Spinal cord (tissue), 10 donors: Measurements from ENCODE around the gene RPTOR. TPM values are rescaled to one million over a fixed set of nuclear protein-coding genes. Genes with fewer than 3 reads are reported as not detected.
A peak's percentile ranks its signal among the peaks of the same experiment; 100 is the strongest.

ENCODE experiments used
- DNase-seq, 6 donors: peaks; one replicate each; pipeline versions ENCODE4 v3.0.0 to v3.0.0-alpha.2; 2013 to 2015; ENCODE audit warnings: low spot score in 6 of 6, low read depth in 4 of 6
- H3K27ac ChIP-seq: one replicate; pipeline ENCODE4 v1.5.1; 2013; ENCODE audit warnings: low read depth, low read length, control low read depth
- H3K27me3 ChIP-seq: one replicate; pipeline ENCODE4 v1.6.1; 2013; ENCODE audit warnings: low read length; ENCODE audit not compliant: control insufficient read depth, insufficient read depth
- H3K36me3 ChIP-seq: one replicate; pipeline ENCODE4 v1.6.1; 2013; ENCODE audit warnings: low read length; ENCODE audit not compliant: control insufficient read depth, insufficient read depth
- H3K4me1 ChIP-seq: one replicate; pipeline ENCODE4 v1.6.1; 2013; ENCODE audit warnings: low read length; ENCODE audit not compliant: control insufficient read depth, insufficient read depth
- H3K4me3 ChIP-seq: one replicate; pipeline ENCODE4 v1.5.1; 2013; ENCODE audit warnings: low read depth, low read length, control low read depth
- H3K9me3 ChIP-seq: one replicate; pipeline ENCODE4 v1.6.1; 2013; ENCODE audit warnings: low read length; ENCODE audit not compliant: control insufficient read depth, insufficient read depth
- WGBS: methylation state at CpG from one replicate; pipeline ENCODE4 v1.1.5; 2013; ENCODE audit warnings: missing lambda C conversion rate; ENCODE audit not compliant: insufficient coverage; 5-methylcytosine and 5-hydroxymethylcytosine counted together
- polyA plus RNA-seq, 2 donors: library from polyadenylated mRNA; unstranded; fragments of 120-200 nt; gene quantifications; one replicate each; pipeline ENCODE4 v1.2.1, GENCODE V29; 2013; ENCODE audit not compliant: insufficient read length in 2 of 2
- total RNA-seq, 2 donors: library from RNA; depleted of rRNA in 1 of 2; stranded (reverse); fragments of 120-200 nt in 1 of 2; fragments of >200 nt in 1 of 2; gene quantifications; one replicate each; pipeline versions ENCODE4 v1.2.3 to v1.2.4, GENCODE V29; 2013 to 2014
- donor health status: healthy.

RPTOR gene
- total and polyA plus RNA-seq, 4 donors = 17.1 to 27.2 (median 21.6) TPM

GRCh38 chr17:80965606-80966005 is 421.0 kb downstream of the RPTOR start:
- no peak for DNase-seq
- Histone ChIP-seq H3K27ac (no peak overlapping the region), H3K36me3 (peaks cover 69% of the 10 kb centered on the region), H3K4me3 (no peak overlapping the region), H3K9me3 (no peaks in the 10 kb centered on the region), H3K27me3 (peaks cover 10% of the 10 kb centered on the region), H3K4me1 (peaks cover 49% of the 10 kb centered on the region)
- WGBS = 96% methylated on average over 21 of the region's 21 CpGs

- Histone ChIP-seq H3K9me3 (no peaks in the 10 kb centered on the region), H3K4me1 (peaks cover 46% of the 10 kb centered on the region), H3K27me3 (peaks cover 24% of the 10 kb centered on the region), H3K4me3 (no peak overlapping the region), H3K36me3 (peaks cover 51% of the 10 kb centered on the region), H3K27ac (no peak overlapping the region)
- no peak for DNase-seq
- WGBS = 94% methylated on average over 13 of the region's 19 CpGs
Measured at GRCh38 chr17:80967404-80967872, 422.8 kb downstream of the RPTOR start.

- no peak overlapping the region for H3K4me3 ChIP-seq
- peak overlapping the region; percentile 84 for H3K27ac ChIP-seq
- H3K4me1 ChIP-seq = peaks cover 46% of the 10 kb centered on the region
- peaks cover 24% of the 10 kb centered on the region for H3K27me3 ChIP-seq
- WGBS = 8% methylated on average over 16 of the region's 17 CpGs
- peak in 5 of 6 donors; percentile 62 to 94 (median 78) for DNase-seq
- peaks cover 41% of the 10 kb centered on the region for H3K36me3 ChIP-seq
- H3K9me3 ChIP-seq = no peaks in the 10 kb centered on the region
Measured at GRCh38 chr17:80968602-80969029, 424.0 kb downstream of the RPTOR start.

DNA sequence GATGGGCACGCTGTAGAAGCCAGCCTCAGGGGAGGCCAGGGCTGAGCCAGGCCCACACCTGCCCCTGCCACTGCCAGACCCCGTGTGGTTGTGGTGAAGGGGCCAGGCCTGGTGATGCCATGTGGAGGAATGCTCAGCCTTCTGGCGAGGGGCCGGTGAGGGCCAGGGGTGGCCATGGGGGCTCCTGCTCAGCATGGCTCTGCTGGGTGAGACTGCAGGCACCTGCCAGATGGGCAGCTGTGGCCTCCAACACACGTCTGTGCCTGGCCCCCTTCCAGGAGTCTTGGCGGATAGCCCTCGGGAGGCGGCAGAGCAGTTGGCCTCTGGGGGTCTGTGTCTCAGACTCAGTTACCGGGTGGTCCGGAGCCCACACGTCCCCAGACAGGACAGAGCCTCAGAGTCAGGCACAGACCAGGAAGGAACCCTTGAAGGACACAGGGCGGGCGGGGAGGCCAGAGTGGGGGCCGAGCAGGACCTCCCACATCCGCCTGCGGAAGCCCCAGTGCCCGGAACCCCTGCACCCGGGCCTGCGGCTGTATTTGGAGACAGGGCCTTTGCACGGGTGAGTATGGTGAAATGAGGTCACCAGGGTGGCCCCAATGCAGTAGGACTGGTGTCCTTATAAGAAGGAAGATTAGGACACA is 424.5 kb downstream of the RPTOR start:
- Histone ChIP-seq H3K4me3 (no peak overlapping the region), H3K36me3 (peaks cover 36% of the 10 kb centered on the region), H3K27me3 (peaks cover 24% of the 10 kb centered on the region), H3K27ac (peak overlapping the region; percentile 84), H3K9me3 (no peaks in the 10 kb centered on the region), H3K4me1 (peaks cover 46% of the 10 kb centered on the region)
- 27% methylated on average over 20 of the region's 20 CpGs for WGBS
- DNase-seq = no peak

- 84% methylated on average over 10 of the region's 10 CpGs for WGBS
- Histone ChIP-seq H3K27ac (peak overlapping the region; percentile 84), H3K4me1 (peaks cover 46% of the 10 kb centered on the region), H3K36me3 (peaks cover 31% of the 10 kb centered on the region), H3K9me3 (no peaks in the 10 kb centered on the region), H3K4me3 (no peak overlapping the region), H3K27me3 (peaks cover 24% of the 10 kb centered on the region)
- no peak for DNase-seq
Measured at GRCh38 chr17:80969674-80970043, 425.0 kb downstream of the RPTOR start.

- WGBS = 41% methylated on average over 19 of the region's 20 CpGs
- Histone ChIP-seq H3K4me3 (no peak overlapping the region), H3K4me1 (peaks cover 46% of the 10 kb centered on the region), H3K27ac (no peak overlapping the region), H3K9me3 (no peaks in the 10 kb centered on the region), H3K36me3 (peaks cover 25% of the 10 kb centered on the region), H3K27me3 (peaks cover 24% of the 10 kb centered on the region)
- peak in 2 of 6 donors; percentile 55 to 88 for DNase-seq
Measured at GRCh38 chr17:80970044-80970761, 425.6 kb downstream of the RPTOR start.

DNA sequence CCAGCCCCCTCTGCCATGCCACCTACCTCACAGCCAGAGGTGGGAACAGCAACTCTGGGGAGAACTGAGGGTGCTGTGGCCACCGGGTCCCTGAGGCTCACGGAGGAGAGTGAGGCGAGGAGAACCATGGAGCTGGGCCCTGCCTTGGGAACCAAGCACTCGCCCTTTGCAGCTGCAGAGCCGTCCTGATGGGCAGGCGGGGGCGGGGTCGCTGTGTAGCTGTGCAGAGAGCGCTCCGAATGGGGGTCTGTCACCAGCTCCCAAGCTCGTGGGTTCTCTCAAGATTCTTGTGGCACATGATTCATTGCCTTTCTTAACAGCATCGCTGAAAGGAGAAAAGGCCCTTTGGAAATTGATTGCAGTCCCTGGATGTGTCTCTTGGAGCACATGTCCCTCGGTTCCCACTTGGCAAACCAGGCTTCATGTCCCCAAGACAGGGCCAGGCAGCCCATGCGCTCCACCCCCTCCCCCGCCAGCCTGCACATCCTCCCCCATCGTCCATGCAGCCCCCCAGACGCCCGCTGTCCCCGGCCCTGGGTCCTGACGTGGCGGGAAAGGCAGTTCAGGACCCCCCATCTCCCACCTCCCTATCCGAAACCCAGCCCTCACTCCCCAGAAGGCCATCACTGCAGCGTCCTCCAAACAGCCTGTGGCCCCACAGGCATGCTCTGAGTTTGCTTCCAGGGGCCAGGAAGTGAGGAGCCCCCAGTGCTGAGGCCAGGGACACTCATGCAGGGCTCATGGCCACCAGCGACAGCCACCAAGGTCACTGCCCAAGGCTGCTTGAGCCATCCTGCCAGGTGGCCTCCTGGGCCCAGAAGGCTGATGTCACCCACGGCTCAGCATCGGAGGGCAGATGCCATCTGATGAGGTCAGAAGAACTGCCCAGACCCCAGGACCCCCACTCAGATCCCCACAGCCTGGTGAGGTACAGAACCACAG is 426.4 kb downstream of the RPTOR start:
- Histone ChIP-seq H3K27me3 (peaks cover 24% of the 10 kb centered on the region), H3K4me1 (peaks cover 46% of the 10 kb centered on the region), H3K36me3 (peaks cover 17% of the 10 kb centered on the region), H3K9me3 (no peaks in the 10 kb centered on the region), H3K27ac (no peak overlapping the region), H3K4me3 (no peak overlapping the region)
- DNase-seq = peak in 2 of 6 donors; percentile 30 to 78
- 41% methylated on average over 24 of the region's 26 CpGs for WGBS

- Histone ChIP-seq H3K27ac (no peak overlapping the region), H3K36me3 (peaks cover 10% of the 10 kb centered on the region), H3K9me3 (no peaks in the 10 kb centered on the region), H3K4me1 (peaks cover 46% of the 10 kb centered on the region), H3K27me3 (peaks cover 24% of the 10 kb centered on the region), H3K4me3 (no peak overlapping the region)
- WGBS = 84% methylated on average over 11 of the region's 13 CpGs
- DNase-seq = no peak
Measured at GRCh38 chr17:80971704-80972304, 427.2 kb downstream of the RPTOR start.

DNA sequence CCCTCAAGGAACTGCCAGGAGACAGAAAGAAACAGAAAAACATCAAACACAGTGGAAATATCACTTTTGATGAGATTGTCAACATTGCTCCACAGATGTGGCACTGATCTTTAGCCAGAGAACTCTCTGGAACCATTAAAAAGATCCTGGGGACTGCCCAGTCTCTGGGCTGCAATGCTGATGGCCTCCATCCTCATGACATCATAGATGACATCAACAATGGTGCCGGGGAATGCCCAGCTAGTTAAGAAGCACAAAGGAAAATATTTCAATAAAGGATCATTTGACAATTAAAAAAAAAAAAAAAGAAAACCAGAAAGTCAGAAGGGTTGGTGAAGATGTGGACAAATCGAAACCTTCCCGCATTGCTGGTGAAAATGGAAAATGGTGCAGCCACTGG is 432.1 kb downstream of the RPTOR start:
- no peak for DNase-seq
- WGBS = no CpG with 5 or more reads among the region's 3 CpGs
- Histone ChIP-seq H3K9me3 (no peaks in the 10 kb centered on the region), H3K27ac (no peak overlapping the region), H3K4me1 (peaks cover 11% of the 10 kb centered on the region), H3K4me3 (no peak overlapping the region), H3K36me3 (no peaks in the 10 kb centered on the region), H3K27me3 (peaks cover 10% of the 10 kb centered on the region)
